Activated naive CD8-positive, alpha-beta T cell treated with anti-CD3 and anti-CD28 coated beads, Interleukin-2, amount 50 U/mL, for 24 hours (primary cell): ENCODE data around the gene IL22RA2.

ENCODE experiments used
- ATAC-seq: fragments of 150-1000 bp; cut with Tn5 transposase; one replicate; pipeline ENCODE4 v1.10.0; 2021
- DNase-seq: peaks from one replicate; pipeline ENCODE4 v3.0.0; 2021
- H3K27ac Mint-ChIP-seq: one replicate; pipeline ENCODE4 v1.8.0; 2021; ENCODE audit warnings: mild to moderate bottlenecking, mixed read lengths
- H3K27me3 Mint-ChIP-seq: one replicate; pipeline ENCODE4 v1.8.0; 2021; ENCODE audit warnings: mixed read lengths
- H3K36me3 Mint-ChIP-seq: one replicate; pipeline ENCODE4 v1.8.0; 2021; ENCODE audit warnings: low read depth, mixed read lengths
- H3K4me1 Mint-ChIP-seq: one replicate; pipeline ENCODE4 v1.8.0; 2021; ENCODE audit warnings: mixed read lengths
- H3K4me3 Mint-ChIP-seq: one replicate; pipeline ENCODE4 v1.8.0; 2021; ENCODE audit warnings: mild to moderate bottlenecking, moderate library complexity, mixed read lengths
- H3K9me3 Mint-ChIP-seq: one replicate; pipeline ENCODE4 v1.8.0; 2021; ENCODE audit warnings: mixed read lengths

The IL22RA2 gene

DNA sequence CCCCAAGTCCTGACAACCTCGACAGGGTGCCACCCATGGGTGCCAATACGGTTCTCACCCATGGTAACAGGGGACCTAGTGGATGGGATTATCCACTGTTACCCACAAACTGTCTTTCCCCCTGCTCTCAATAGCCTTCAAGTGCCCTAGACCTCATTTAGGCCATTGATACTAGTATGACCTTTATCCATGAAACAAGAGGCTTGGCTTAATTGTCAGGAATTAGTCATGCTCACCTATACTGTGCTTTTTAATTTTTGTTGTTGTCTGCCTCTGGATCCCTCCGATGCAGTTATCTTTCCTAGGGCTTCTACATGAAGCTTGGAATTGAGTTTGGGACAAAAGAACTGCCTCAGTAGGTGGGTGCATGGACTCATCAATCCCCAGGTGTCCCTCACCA is 11.8 kb upstream of the IL22RA2 start:
- H3K4me1 Mint-ChIP-seq, result no peaks in the 10 kb centered on the region
- H3K27ac Mint-ChIP-seq, result no peak overlapping the region
- peaks cover 48% of the 10 kb centered on the region for H3K9me3 Mint-ChIP-seq
- H3K27me3 Mint-ChIP-seq, result peaks cover 2% of the 10 kb centered on the region
- DNase-seq (no peak), ATAC-seq (peak; percentile 28)
- H3K4me3 Mint-ChIP-seq, result no peak overlapping the region
- peaks cover 14% of the 10 kb centered on the region for H3K36me3 Mint-ChIP-seq

GRCh38 chr6:137182654-137183073 is 9.2 kb upstream of the IL22RA2 start:
- Mint-ChIP-seq H3K27me3 (peaks cover 2% of the 10 kb centered on the region), H3K27ac (no peak overlapping the region), H3K4me1 (no peaks in the 10 kb centered on the region), H3K36me3 (peaks cover 8% of the 10 kb centered on the region), H3K4me3 (no peak overlapping the region), H3K9me3 (peaks cover 43% of the 10 kb centered on the region)
- ATAC-seq (no peak), DNase-seq (no peak)

DNA sequence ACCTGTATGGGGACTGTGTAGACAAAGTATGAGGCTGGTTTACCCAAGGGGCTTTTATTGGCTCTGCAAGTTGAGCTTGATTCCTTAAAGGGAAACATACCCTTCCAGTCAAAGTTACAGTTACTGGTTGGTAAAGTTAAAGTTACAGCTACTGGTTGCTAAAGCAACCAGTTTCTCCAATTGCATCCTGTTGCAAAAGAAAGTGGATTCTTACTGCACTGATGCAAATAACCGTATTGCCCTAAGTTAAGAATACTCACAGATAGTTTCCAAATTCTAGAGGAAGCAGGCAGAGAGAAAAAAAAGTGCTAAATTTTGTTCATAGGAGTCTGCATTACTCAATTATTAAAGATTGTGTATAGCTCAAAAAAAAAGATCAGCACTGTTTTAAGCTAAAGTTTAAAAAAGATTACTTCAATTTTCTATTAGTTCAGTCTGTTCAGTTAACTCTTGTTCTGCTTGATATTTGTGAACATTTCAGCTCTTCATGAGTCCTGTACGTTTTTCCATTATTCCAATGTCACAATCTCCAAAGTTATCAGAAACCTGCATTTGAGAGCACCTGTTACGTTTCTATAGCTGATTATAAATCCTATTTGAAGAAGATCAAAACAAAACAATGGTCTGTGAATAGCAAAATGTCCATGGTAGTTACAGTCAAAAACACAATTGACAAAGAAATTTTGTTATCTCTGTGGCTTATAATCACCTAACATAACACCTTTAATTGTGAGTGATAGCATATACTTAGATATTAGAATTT is 8.6 kb upstream of the IL22RA2 start:
- H3K27me3 Mint-ChIP-seq, result peaks cover 2% of the 10 kb centered on the region
- H3K9me3 Mint-ChIP-seq, result peaks cover 39% of the 10 kb centered on the region
- H3K4me3 Mint-ChIP-seq, result no peak overlapping the region
- ATAC-seq (no peak), DNase-seq (no peak)
- H3K27ac Mint-ChIP-seq, result no peak overlapping the region
- no peaks in the 10 kb centered on the region for H3K4me1 Mint-ChIP-seq
- H3K36me3 Mint-ChIP-seq, result peaks cover 8% of the 10 kb centered on the region

DNA sequence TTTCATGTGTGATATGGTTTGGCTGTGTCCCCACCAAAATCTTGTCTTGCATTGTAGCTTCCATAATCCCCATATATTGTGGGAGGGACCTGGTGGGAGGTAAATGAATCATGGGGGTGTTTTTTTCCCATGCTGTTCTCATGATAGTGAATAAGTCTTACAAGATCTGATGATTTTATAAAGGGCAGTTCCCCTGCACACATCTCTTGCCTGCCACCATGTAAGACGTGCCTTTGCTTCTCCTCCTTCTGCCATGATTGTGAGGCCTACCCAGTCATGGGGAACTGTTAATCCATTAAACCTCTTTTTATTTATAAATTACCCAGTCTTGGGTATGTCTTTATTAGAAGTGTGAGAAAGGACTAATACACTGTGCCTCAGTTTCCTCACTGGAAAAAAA is 4.2 kb upstream of the IL22RA2 start:
- no peak for ATAC-seq
- no peak overlapping the region for H3K4me3 Mint-ChIP-seq
- peaks cover 8% of the 10 kb centered on the region for H3K4me1 Mint-ChIP-seq
- peaks cover 2% of the 10 kb centered on the region for H3K36me3 Mint-ChIP-seq
- peaks cover 5% of the 10 kb centered on the region for H3K27me3 Mint-ChIP-seq
- H3K9me3 Mint-ChIP-seq, result peaks cover 14% of the 10 kb centered on the region
- no peak for DNase-seq
- H3K27ac Mint-ChIP-seq, result no peak overlapping the region

DNA sequence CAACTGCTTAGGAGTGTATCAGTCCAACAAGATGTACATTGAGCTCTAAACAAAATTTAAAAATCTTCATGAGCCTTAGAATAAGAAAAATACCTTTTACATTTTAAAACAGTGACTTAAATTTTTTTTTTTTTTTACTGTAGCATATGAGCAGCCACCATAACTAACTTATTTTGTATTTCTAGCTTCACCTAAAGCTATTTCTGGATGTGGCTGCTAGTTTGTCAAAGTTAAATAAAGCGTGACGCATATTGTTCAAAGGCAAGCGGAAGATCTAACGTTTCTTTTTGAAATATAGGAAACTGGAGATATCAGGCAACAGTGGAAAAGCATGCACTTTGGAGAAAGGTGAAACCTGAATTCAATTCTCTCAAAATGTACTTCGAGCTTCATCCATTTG is 3.3 kb upstream of the IL22RA2 start:
- Mint-ChIP-seq H3K27ac (no peak overlapping the region), H3K4me1 (peaks cover 17% of the 10 kb centered on the region), H3K4me3 (no peak overlapping the region), H3K36me3 (no peaks in the 10 kb centered on the region), H3K27me3 (peaks cover 5% of the 10 kb centered on the region), H3K9me3 (peaks cover 7% of the 10 kb centered on the region)
- DNase-seq (no peak), ATAC-seq (no peak)

DNA sequence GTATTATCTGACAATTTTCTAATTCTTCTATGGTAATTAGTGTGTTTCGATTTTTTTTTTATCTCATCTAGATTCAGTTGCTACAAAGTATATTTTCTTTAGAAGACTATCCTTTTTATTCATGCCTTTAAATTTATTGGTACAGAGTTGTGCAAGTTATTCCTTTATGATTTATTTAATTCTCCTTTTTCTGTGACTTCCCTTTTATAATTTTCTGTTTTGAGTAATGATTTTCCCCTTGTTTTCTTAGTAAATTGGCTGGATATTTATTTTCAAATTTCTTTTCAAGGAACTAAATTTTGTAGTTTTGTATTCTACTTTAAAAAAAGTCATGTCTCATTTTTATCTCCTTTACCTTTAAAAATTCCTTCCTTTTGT is 2.4 kb upstream of the IL22RA2 start:
- no peak for DNase-seq
- no peak for ATAC-seq
- Mint-ChIP-seq H3K4me1 (peaks cover 21% of the 10 kb centered on the region), H3K27ac (no peak overlapping the region), H3K4me3 (no peak overlapping the region), H3K27me3 (peaks cover 5% of the 10 kb centered on the region), H3K9me3 (peaks cover 4% of the 10 kb centered on the region), H3K36me3 (no peaks in the 10 kb centered on the region)

DNA sequence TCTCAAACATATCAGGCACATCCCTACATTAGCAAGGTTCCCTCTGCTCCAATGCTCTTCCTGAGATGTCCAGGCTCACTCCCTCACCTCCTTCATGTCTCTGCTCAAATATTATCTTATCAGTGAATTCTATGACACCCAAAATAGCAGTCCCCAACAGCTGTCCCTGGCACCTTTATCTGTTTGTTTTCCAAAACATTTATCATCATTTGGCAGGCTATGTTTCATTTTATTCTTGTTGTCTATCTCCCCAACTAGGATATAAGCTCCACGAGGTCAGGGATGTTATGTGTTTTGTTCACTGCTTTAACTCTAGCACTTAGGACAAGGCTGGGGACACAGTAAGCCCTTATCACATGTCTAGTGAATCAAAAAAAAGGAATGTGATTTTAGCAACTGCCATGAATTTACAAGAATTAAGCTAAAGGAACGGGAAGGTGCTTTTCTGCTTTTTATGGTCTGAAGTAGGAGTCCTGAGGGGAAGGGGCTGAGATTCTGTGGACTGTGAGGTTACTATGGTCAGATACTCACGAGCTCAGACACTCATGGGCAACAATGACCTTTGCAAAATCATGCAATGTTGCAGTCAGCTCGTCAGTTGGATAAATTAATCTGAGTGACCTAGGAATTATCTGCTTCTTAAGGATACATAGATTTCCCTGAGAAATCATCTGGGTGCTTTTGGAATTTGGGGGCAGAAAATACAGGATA is 1.9 kb upstream of the IL22RA2 start:
- Mint-ChIP-seq H3K9me3 (no peaks in the 10 kb centered on the region), H3K4me1 (peaks cover 25% of the 10 kb centered on the region), H3K27ac (no peak overlapping the region), H3K36me3 (no peaks in the 10 kb centered on the region), H3K27me3 (peaks cover 5% of the 10 kb centered on the region), H3K4me3 (no peak overlapping the region)
- DNase-seq (no peak), ATAC-seq (no peak)

DNA sequence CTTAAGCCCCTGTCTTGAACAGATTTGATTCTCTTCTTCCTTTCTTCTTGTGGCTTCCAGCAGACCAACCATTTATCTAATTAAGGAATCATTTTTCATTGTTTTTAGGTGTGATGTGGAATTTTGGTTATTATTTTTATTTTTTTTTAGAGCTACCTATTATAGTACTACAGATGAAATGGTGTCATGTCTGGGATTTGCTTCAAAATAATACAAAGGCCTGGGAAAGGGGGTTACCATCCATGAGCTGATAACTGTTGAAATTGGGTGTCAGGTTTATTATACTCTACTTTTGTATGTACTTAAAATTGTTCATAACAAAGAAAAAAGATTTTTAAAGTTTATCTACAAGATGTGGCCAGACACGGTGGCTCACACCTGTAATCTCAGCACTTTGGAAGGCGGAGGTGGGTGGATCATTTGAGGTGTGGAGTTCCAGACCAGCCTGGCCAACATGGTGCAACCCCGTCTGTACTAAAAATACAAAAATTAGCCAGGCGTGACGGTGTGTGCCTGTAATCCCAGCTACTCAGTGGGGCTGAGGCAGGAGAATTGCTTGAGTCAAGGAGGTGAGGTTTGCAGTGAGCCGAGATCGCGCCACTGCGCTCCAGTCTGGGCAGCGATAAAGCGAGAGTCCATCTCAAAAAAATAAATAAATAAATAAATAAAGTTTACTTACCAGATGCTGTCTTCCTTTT is 561 bp downstream of the IL22RA2 start:
- H3K27ac Mint-ChIP-seq, result peak overlapping the region; percentile 80
- H3K9me3 Mint-ChIP-seq, result peaks cover 3% of the 10 kb centered on the region
- H3K4me1 Mint-ChIP-seq, result peaks cover 30% of the 10 kb centered on the region
- H3K4me3 Mint-ChIP-seq, result no peak overlapping the region
- DNase-seq, result no peak
- ATAC-seq, result no peak
- peaks cover 5% of the 10 kb centered on the region for H3K27me3 Mint-ChIP-seq
- no peaks in the 10 kb centered on the region for H3K36me3 Mint-ChIP-seq

DNA sequence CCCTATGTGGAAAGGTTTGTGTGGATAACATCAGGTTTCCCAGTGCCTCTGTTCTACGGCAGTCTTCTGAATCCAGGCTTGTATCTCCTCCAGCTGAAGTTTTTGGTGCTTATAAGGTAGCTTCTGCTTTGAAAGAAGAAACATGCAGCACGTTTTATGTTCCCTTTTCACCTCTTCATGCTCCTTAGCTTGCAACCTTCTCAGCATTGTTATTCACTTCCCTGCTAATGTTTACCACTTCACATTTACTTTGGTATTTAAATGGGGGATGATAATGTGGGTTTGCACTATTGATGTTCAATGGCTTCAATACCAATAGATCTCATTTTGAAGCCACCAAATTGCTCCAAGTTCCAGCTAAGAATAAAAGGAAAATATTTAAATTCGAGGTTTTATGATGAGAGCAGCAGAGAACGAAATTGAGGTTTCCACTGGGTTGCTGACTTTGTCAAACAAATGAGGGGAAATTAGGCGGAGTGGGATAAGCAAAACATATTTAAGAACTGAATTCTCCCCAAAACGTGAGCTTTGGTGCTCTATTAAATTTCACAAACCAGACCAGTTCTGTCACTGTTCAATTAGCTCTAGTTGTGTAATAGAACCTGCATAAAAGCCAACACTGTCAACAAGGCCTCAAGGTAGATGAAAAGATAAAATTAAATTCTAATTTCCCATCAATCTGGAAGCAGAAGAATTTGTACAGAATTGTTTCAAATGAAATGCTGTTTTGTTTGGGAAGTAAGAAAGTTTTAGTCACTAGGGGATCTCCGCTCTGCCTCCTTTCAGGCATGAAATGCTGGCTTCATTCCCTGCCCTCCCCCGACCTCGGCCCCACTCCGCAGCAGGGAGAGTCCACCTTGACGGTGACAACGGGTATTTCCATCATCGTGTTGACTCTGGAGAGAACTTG is 1.4 kb downstream of the IL22RA2 start:
- Mint-ChIP-seq H3K9me3 (peaks cover 3% of the 10 kb centered on the region), H3K4me1 (peaks cover 38% of the 10 kb centered on the region), H3K27ac (peak overlapping the region; percentile 80), H3K4me3 (no peak overlapping the region), H3K36me3 (no peaks in the 10 kb centered on the region), H3K27me3 (peaks cover 5% of the 10 kb centered on the region)
- peak; percentile 17 for ATAC-seq
- peak; percentile 29 for DNase-seq

DNA sequence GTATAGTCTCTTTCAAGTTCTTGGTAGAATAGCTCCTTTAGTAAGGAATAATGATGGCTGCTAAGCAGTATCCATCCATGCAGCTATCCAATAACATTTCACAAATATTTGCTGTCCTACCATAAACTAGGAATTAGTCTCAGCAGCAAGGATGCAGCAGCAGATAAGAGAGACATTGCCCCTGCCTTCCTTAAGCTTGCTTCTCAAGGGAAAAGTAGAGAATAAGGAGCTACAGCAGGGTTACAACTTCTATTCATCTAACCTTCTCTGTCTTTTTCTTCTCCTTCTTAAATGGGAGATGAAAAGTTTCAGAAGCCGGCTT is 2.4 kb downstream of the IL22RA2 start:
- peaks cover 8% of the 10 kb centered on the region for H3K27me3 Mint-ChIP-seq
- H3K4me1 Mint-ChIP-seq, result peaks cover 47% of the 10 kb centered on the region
- no peaks in the 10 kb centered on the region for H3K36me3 Mint-ChIP-seq

GRCh38 chr6:137170266-137171052 is 3.0 kb downstream of the IL22RA2 start:
- Mint-ChIP-seq H3K27me3 (peaks cover 3% of the 10 kb centered on the region), H3K27ac (no peak overlapping the region), H3K9me3 (peaks cover 3% of the 10 kb centered on the region), H3K36me3 (no peaks in the 10 kb centered on the region), H3K4me1 (peaks cover 53% of the 10 kb centered on the region), H3K4me3 (no peak overlapping the region)
- ATAC-seq (no peak), DNase-seq (no peak)

More for the DNA sequence above, 2.4 kb downstream of the IL22RA2 start:
- no peak overlapping the region for H3K4me3 Mint-ChIP-seq
- no peak for ATAC-seq
- H3K9me3 Mint-ChIP-seq, result peaks cover 3% of the 10 kb centered on the region
- no peak for DNase-seq
- H3K27ac Mint-ChIP-seq, result peak overlapping the region; percentile 32

DNA sequence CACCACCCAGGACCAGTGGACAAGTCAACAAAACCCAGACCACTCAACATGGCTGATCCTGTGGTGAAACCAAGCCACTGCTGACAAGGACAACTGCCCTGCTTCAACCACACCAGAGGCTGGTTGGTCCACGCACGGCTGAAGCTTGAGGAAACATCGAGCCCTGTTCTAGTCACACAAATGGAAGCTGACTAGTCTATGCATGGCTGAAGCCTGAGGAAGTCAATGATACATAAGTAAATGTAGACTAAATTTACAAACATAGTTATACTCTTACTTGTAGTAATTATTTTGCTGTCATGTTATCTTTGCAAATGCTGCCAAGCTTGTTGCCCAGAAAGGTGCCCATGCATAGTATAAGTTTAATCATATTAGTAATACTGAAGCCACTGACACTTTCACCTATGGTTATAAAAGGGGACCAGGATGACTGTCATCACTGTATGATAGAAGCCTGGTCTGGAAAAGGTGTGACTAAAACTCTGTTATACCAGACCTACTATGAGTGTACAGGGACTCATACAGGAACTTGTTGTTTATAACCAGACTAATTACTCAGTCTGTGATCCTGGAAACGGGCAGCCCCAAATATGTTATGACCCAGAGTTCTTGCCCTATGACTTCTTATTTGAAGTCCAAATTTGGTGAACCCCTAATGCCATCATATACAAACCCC is 5.6 kb downstream of the IL22RA2 start:
- ATAC-seq, result peak; percentile 68
- no peak overlapping the region for H3K4me3 Mint-ChIP-seq
- peak overlapping the region; percentile 67 for H3K27ac Mint-ChIP-seq
- H3K36me3 Mint-ChIP-seq, result peaks cover 12% of the 10 kb centered on the region
- peaks cover 57% of the 10 kb centered on the region for H3K4me1 Mint-ChIP-seq
- peaks cover 17% of the 10 kb centered on the region for H3K9me3 Mint-ChIP-seq
- DNase-seq, result no peak
- peaks cover 7% of the 10 kb centered on the region for H3K27me3 Mint-ChIP-seq
